IMR-90 (cell line): Measurements from ENCODE around the gene B3GALT6.

Experiments used
- CEBPB ChIP-seq: IDR thresholded peaks from 2 replicates; pipeline ENCODE4 v1.6.1; 2012; ENCODE audit warnings: low read depth, low read length, improper control_type of control experiment
- CHD1 ChIP-seq: IDR thresholded peaks from 2 replicates; pipeline ENCODE4 v1.6.1; 2012; ENCODE audit warnings: low read depth, low read length, improper control_type of control experiment
- MAFK ChIP-seq: IDR thresholded peaks from 2 replicates; pipeline ENCODE4 v1.6.1; 2012; ENCODE audit warnings: low read depth, low read length, improper control_type of control experiment
- POLR2A ChIP-seq: IDR thresholded peaks from 2 replicates; pipeline ENCODE4 v1.6.1; 2012; ENCODE audit warnings: mild to moderate bottlenecking, low read depth, low read length
- RAD21 ChIP-seq: IDR thresholded peaks from 2 replicates; pipeline ENCODE4 v1.6.1; 2012; ENCODE audit warnings: low read length, improper control_type of control experiment
- RCOR1 ChIP-seq: IDR thresholded peaks from 2 replicates; pipeline ENCODE4 v1.6.1; 2012; ENCODE audit warnings: mild to moderate bottlenecking, low read length, improper control_type of control experiment; ENCODE audit not compliant: insufficient replicate concordance
- SMC3 ChIP-seq: fragments of 150-350 bp; IDR thresholded peaks from 2 replicates; pipeline ENCODE4 v1.6.1; 2016; ENCODE audit warnings: low read depth, mild to moderate bottlenecking, antibody characterized with exemption, low read length, moderate library complexity
- TF ChIP-seq, protein P1 (sequence below): conservative IDR thresholded peaks from 2 replicates; pipeline ENCODE4 v1.5.1; 2012; ENCODE audit warnings: mild to moderate bottlenecking, low read depth, low read length, improper control_type of control experiment
- TF ChIP-seq, protein P2 (sequence below): fragments of 150-350 bp; IDR thresholded peaks from 2 replicates; pipeline ENCODE4 v1.6.1; 2017; ENCODE audit warnings: mild to moderate bottlenecking, antibody characterized with exemption, low read length, low read depth

DNA sequence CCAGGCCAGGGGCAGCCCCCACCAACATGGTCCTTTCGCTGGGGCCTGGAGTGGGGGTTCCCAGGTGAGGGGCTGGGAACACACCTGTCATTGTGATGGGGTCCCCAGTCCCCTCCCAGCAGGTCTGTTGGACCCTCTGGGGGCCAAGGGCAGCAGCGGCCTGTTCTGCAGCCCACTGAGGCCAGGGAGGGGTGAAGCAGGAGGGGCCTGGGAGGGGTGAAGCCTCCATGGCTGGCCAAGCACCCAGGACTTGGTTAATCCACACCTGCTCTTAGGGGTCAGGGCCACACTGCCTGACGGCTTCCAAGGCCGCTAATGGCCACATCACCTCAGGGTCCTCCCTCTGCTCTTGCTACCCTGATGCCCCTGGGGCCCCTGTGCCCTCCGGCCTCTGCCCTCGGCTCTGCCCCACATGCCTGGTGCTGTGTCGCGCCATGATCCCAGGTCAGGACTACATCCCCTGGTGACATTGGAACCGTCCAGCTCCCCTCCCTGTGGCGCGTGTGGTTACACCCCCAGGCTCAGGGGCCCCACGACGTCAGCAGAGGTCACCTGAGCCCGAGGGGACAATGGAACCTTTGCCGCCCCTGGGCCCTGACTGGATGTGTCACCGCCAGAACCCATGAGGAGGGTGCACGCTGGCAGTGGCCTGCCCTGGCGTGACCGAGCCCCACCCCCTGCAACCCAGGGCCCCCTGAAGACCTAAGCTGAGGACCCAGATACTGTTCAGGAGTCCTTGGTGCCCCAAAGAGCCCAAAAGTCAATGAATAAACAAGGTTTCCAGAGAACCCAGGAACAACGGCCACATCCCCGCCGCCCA, 32.7 kb upstream of the B3GALT6 start:
- TF ChIP-seq, protein P1, sequence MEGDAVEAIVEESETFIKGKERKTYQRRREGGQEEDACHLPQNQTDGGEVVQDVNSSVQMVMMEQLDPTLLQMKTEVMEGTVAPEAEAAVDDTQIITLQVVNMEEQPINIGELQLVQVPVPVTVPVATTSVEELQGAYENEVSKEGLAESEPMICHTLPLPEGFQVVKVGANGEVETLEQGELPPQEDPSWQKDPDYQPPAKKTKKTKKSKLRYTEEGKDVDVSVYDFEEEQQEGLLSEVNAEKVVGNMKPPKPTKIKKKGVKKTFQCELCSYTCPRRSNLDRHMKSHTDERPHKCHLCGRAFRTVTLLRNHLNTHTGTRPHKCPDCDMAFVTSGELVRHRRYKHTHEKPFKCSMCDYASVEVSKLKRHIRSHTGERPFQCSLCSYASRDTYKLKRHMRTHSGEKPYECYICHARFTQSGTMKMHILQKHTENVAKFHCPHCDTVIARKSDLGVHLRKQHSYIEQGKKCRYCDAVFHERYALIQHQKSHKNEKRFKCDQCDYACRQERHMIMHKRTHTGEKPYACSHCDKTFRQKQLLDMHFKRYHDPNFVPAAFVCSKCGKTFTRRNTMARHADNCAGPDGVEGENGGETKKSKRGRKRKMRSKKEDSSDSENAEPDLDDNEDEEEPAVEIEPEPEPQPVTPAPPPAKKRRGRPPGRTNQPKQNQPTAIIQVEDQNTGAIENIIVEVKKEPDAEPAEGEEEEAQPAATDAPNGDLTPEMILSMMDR: no peak
- TF ChIP-seq POLR2A (no peak), MAFK (no peak), RAD21 (no peak), CEBPB (no peak), SMC3 (no peak), CHD1 (no peak), RCOR1 (no peak)
- TF ChIP-seq, protein P2, sequence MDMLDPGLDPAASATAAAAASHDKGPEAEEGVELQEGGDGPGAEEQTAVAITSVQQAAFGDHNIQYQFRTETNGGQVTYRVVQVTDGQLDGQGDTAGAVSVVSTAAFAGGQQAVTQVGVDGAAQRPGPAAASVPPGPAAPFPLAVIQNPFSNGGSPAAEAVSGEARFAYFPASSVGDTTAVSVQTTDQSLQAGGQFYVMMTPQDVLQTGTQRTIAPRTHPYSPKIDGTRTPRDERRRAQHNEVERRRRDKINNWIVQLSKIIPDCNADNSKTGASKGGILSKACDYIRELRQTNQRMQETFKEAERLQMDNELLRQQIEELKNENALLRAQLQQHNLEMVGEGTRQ: no peak
